A673 (cell line): ENCODE data around the gene ALOX15B. TPM values are rescaled to one million over a fixed set of nuclear protein-coding genes. Genes with fewer than 3 reads are reported as not detected.

Source experiments
- BruUV-seq: library from RNA; stranded (reverse); fragments of 400-500 nt; replicated peaks from 2 replicates; lab custom pipeline; 2021; lab: Mats Ljungman, UMichigan
- CTCF ChIA-PET: fragments of 300-600 bp; sonication (Branson Sonifier 250); formaldehyde crosslinking; loops from one replicate; lab custom pipeline; 2022; ENCODE audit warnings: antibody characterized with exemption; lab: Charles Lee
- POLR2A ChIA-PET: fragments of 300-600 bp; sonication (Branson Sonifier 250); formaldehyde crosslinking; loops from one replicate; lab custom pipeline; 2022; ENCODE audit warnings: antibody characterized with exemption; ENCODE audit not compliant: low non-redundant PET; lab: Charles Lee
- DNase-seq: peaks from one replicate; pipeline ENCODE4 v3.0.0-alpha.2; 2015; ENCODE audit warnings: low spot score
- H3K27ac ChIP-seq: fragments of 200-600 bp; sonication (generic); 2 replicates; pipeline ENCODE4 v1.5.1; 2016; ENCODE audit warnings: mixed run types, low read depth, mild to moderate bottlenecking, mixed read lengths, antibody characterized with exemption, low read length; ENCODE audit not compliant: poor library complexity, severe bottlenecking
- H3K27me3 ChIP-seq: fragments of 200-600 bp; sonication (generic); replicated peaks from 2 replicates; pipeline ENCODE4 v1.6.1; 2017; ENCODE audit warnings: mixed run types, low read depth, mild to moderate bottlenecking, mixed read lengths, antibody characterized with exemption, low read length; ENCODE audit not compliant: insufficient read depth, poor library complexity
- H3K36me3 ChIP-seq: fragments of 200-600 bp; sonication (generic); 2 replicates; pipeline ENCODE4 v1.6.1; 2016; ENCODE audit warnings: mixed run types, mild to moderate bottlenecking, mixed read lengths, antibody characterized with exemption, low read length; ENCODE audit not compliant: insufficient read depth, poor library complexity, severe bottlenecking
- H3K4me1 ChIP-seq: fragments of 200-600 bp; sonication (generic); 2 replicates; pipeline ENCODE4 v1.6.1; 2017; ENCODE audit warnings: mixed run types, mild to moderate bottlenecking, mixed read lengths, antibody characterized with exemption, low read length; ENCODE audit not compliant: insufficient read depth, poor library complexity, severe bottlenecking
- H3K4me3 ChIP-seq: fragments of 200-600 bp; sonication (generic); 2 replicates; pipeline ENCODE4 v1.5.1; 2016; ENCODE audit warnings: low read depth, mixed run types, mild to moderate bottlenecking, mixed read lengths, low read length; ENCODE audit not compliant: poor library complexity, severe bottlenecking
- H3K9me3 ChIP-seq: fragments of 200-600 bp; sonication (generic); 2 replicates; pipeline ENCODE4 v1.6.1; 2016; ENCODE audit warnings: mixed run types, low read depth, mild to moderate bottlenecking, mixed read lengths, antibody characterized with exemption, low read length; ENCODE audit not compliant: poor library complexity, severe bottlenecking
- EZH2 ChIP-seq: fragments of 200-600 bp; sonication (generic); IDR thresholded peaks from 2 replicates; pipeline ENCODE4 v1.6.1; 2017; ENCODE audit warnings: borderline replicate concordance, low read depth, mild to moderate bottlenecking, mixed read lengths, antibody characterized with exemption, low read length; ENCODE audit not compliant: poor library complexity, severe bottlenecking
- intact Hi-C: fragments of 100-400 bp; cut with micrococcal nuclease; formaldehyde crosslinking; loops from one replicate; pipeline ENCODE4 v1.10.0; 2022; ENCODE audit not compliant: unreplicated experiment
- total RNA-seq: library from RNA; stranded (reverse); gene quantifications from 2 replicates; pipeline ENCODE4 v1.2.3, GENCODE V29; 2021
- TF ChIP-seq, protein P1 (sequence below): fragments of 300-800, 200-600 bp; sonication (generic); conservative IDR thresholded peaks from 2 replicates; pipeline ENCODE4 v1.5.1; 2017; ENCODE audit warnings: low read depth, mild to moderate bottlenecking, antibody characterized with exemption, low read length, moderate library complexity, mixed read lengths

Gene ALOX15B
- total RNA-seq, 1 experiment from 2014 or later = 0.30 TPM

DNA sequence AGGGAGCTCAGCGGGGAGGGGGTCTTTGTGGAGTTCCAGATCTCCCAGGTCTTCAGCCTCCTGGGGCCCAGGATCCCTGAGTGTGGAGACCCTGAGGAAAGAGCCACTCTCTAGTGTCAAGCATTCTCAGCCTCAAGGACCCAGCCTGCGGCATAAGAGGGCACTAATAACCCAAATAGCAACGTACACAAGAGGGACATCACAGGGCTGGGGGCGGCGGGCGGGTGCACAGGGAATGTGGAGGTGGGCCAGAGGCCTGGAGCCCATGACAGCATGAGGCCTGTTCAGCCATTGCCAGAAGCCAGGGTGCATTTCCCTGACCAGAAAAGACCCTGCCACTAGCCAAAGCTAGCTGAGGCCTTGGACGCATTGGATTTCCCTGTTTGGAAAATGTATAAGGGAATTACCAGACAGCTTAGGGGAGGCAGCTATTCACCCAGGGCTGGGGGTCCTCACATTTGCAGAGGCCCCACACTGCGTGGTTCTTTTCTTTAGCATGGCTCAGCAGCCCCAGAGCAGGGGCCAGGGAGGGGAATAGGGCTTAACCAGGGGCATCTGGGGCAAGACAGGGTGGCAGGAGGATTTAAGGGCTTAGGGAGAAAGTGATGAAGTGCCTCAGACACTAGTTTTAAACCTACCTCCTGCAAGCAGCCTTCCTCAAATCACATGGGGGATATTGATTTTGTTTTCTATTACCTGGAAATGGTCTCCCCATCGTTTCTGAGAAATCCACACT is 13.5 kb upstream of the ALOX15B start:
- TF ChIP-seq, protein P1, sequence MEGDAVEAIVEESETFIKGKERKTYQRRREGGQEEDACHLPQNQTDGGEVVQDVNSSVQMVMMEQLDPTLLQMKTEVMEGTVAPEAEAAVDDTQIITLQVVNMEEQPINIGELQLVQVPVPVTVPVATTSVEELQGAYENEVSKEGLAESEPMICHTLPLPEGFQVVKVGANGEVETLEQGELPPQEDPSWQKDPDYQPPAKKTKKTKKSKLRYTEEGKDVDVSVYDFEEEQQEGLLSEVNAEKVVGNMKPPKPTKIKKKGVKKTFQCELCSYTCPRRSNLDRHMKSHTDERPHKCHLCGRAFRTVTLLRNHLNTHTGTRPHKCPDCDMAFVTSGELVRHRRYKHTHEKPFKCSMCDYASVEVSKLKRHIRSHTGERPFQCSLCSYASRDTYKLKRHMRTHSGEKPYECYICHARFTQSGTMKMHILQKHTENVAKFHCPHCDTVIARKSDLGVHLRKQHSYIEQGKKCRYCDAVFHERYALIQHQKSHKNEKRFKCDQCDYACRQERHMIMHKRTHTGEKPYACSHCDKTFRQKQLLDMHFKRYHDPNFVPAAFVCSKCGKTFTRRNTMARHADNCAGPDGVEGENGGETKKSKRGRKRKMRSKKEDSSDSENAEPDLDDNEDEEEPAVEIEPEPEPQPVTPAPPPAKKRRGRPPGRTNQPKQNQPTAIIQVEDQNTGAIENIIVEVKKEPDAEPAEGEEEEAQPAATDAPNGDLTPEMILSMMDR = no peak
- H3K27me3 ChIP-seq = no peaks in the 10 kb centered on the region
- POLR2A ChIA-PET = no interaction called here
- H3K4me3 ChIP-seq = no peak overlapping the region
- no peaks in the 10 kb centered on the region for H3K4me1 ChIP-seq
- H3K9me3 ChIP-seq = no peaks in the 10 kb centered on the region
- BruUV-seq = no TSS peak
- no peak for DNase-seq
- intact Hi-C loops = no loop called here
- no peaks in the 10 kb centered on the region for H3K36me3 ChIP-seq
- CTCF ChIA-PET = no interaction called here
- no peak overlapping the region for H3K27ac ChIP-seq

DNA sequence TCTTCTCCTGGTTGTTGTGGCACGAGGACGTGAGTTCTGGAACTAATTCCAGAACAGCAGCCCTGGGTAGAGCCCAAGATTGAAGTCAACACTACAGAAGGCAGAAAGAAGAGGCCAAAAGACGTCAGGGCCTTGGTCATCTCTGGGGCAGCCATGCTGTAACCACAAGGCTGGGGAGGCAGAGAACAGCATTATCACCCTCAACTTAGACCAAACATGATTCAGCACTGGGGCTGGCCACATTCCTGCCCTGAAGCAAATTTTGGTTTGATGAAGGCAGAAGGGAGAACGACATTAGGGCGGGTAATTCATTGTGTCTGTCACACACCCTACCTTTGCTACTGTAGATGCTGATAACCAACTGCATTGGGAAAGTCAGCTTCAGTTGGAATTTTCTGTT is 9.7 kb upstream of the ALOX15B start:
- no TSS peak for BruUV-seq
- no peak for DNase-seq
- TF ChIP-seq, protein P1 = no peak
- TF ChIP-seq EZH2 = no peak
- H3K4me1 ChIP-seq = no peaks in the 10 kb centered on the region
- no peaks in the 10 kb centered on the region for H3K27me3 ChIP-seq
- ChIA-PET CTCF (no interaction called here), POLR2A (no interaction called here)
- H3K36me3 ChIP-seq = no peaks in the 10 kb centered on the region
- no peaks in the 10 kb centered on the region for H3K9me3 ChIP-seq
- H3K4me3 ChIP-seq = no peak overlapping the region
- intact Hi-C loops = no loop called here
- H3K27ac ChIP-seq = no peak overlapping the region

- Histone ChIP-seq H3K36me3 (no peaks in the 10 kb centered on the region), H3K4me1 (no peaks in the 10 kb centered on the region), H3K4me3 (no peak overlapping the region), H3K9me3 (no peaks in the 10 kb centered on the region), H3K27ac (no peak overlapping the region), H3K27me3 (no peaks in the 10 kb centered on the region)
- ChIA-PET CTCF (no interaction called here), POLR2A (interaction anchor here (0.6 kb wide), 1 partner anchor 294 kb away, joined by 5 read pairs; no protein-coding TSS in a partner anchor)
- no peak for DNase-seq
- TF ChIP-seq, protein P1 = no peak
- TF ChIP-seq EZH2 = no peak
- intact Hi-C loops = no loop called here
- BruUV-seq = no TSS peak
Measured at GRCh38 chr17:8031261-8031661, 7.6 kb upstream of the ALOX15B start.
